Gastrocnemius medialis (tissue), 4 donors: ENCODE data around the gene KLF15.

Experiments
- CTCF ChIP-seq, 5 experiments: fragments of 450-650 bp in 3 of 5; fragments of 200-600 bp in 2 of 5; sonication (generic) in 2 of 5; IDR thresholded peaks in 4 of 5; conservative IDR thresholded peaks in 1 of 5; 1 replicate in 4 of 5; 2 replicates in 1 of 5; pipeline ENCODE4 v1.5.1; 2016 to 2019; ENCODE audit warnings: antibody characterized with exemption in 5 of 5, mild to moderate bottlenecking in 3 of 5, moderate library complexity in 3 of 5
- POLR2A ChIP-seq, 2 donors: fragments of 450-650 bp; IDR thresholded peaks; one replicate each; pipeline ENCODE4 v1.6.1; 2017; ENCODE audit warnings: antibody characterized with exemption in 2 of 2, mild to moderate bottlenecking in 2 of 2, moderate library complexity in 2 of 2

GRCh38 chr3:126356373-126357264, 589 bp downstream of the KLF15 start:
- TF ChIP-seq POLR2A (IDR thresholded peaks at IDR 0.05) (no peak), CTCF (IDR thresholded peaks at IDR 0.05 in 4 of 5, conservative IDR thresholded peaks at IDR 0.05 in 1 of 5) (no peak)
